Measurements from ENCODE around the gene KCNK1. TPM values are rescaled to one million over a fixed set of nuclear protein-coding genes. Genes with fewer than 3 reads are reported as not detected.

Gene KCNK1
- total and polyA plus RNA-seq, 10 donors, result 0.15 to 2.9 (median 1.3) TPM

- H3K27me3 ChIP-seq (replicated peaks in 1 of 7), result no peaks in the 10 kb centered on the region
- no peak overlapping the region for H3K4me3 ChIP-seq
- H3K9me3 ChIP-seq, result no peaks in the 10 kb centered on the region
- TF ChIP-seq POLR2A (IDR thresholded peaks at IDR 0.05) (no peak), POLR2AphosphoS5 (IDR thresholded peaks at IDR 0.05) (no peak)
- TF ChIP-seq, protein P1, sequence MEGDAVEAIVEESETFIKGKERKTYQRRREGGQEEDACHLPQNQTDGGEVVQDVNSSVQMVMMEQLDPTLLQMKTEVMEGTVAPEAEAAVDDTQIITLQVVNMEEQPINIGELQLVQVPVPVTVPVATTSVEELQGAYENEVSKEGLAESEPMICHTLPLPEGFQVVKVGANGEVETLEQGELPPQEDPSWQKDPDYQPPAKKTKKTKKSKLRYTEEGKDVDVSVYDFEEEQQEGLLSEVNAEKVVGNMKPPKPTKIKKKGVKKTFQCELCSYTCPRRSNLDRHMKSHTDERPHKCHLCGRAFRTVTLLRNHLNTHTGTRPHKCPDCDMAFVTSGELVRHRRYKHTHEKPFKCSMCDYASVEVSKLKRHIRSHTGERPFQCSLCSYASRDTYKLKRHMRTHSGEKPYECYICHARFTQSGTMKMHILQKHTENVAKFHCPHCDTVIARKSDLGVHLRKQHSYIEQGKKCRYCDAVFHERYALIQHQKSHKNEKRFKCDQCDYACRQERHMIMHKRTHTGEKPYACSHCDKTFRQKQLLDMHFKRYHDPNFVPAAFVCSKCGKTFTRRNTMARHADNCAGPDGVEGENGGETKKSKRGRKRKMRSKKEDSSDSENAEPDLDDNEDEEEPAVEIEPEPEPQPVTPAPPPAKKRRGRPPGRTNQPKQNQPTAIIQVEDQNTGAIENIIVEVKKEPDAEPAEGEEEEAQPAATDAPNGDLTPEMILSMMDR (IDR thresholded peaks at IDR 0.05 in 8 of 11, conservative IDR thresholded peaks at IDR 0.05 in 3 of 11), result no peak
- WGBS, 5 donors, result 63 to 74% (median 69%) methylated on average over 4 of the region's 4 CpGs
- H3K27ac ChIP-seq, result no peak overlapping the region
- no peaks in the 10 kb centered on the region for H3K36me3 ChIP-seq
- no peaks in the 10 kb centered on the region for H3K4me1 ChIP-seq
- no peak for DNase-seq
- intact Hi-C loops (cut with DNase I; ENCODE audit: low total_unique reads), result no loop called here
Observed at GRCh38 chr1:233647073-233647472, 33.2 kb downstream of the KCNK1 start.

DNA sequence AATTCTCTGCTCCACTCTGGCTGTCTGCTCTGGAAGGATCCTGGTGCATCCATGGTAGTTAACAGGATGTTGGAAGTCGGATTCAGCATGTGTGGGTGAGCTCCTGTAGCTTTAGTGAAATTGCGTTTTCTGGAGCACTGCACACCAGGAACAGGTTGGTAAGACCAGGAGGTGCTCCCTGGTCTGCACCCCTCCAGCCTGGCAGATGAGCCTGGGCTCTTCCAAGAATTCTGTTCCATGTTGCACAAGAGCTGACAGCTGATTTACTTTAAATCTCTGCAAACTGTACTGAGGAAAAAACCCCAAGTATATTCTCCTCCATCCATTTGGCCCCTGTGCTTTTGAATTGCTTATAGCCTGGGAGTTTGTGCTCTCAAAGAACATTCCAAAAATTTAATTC, 33.7 kb downstream of the KCNK1 start:
- Histone ChIP-seq H3K36me3 (no peaks in the 10 kb centered on the region), H3K4me3 (no peak overlapping the region), H3K27ac (no peak overlapping the region), H3K27me3 (replicated peaks in 1 of 7) (no peaks in the 10 kb centered on the region), H3K9me3 (no peaks in the 10 kb centered on the region), H3K4me1 (no peaks in the 10 kb centered on the region)
- TF ChIP-seq POLR2AphosphoS5 (IDR thresholded peaks at IDR 0.05) (no peak), POLR2A (IDR thresholded peaks at IDR 0.05) (no peak)
- TF ChIP-seq, protein P1 (IDR thresholded peaks at IDR 0.05 in 8 of 11, conservative IDR thresholded peaks at IDR 0.05 in 3 of 11), result no peak
- no peak for DNase-seq
- WGBS, 5 donors, result 69 to 93% (median 73%) methylated on average over 2 of the region's 2 CpGs
- intact Hi-C loops (cut with DNase I; ENCODE audit: low total_unique reads), result no loop called here

GRCh38 chr1:233651061-233651460, 37.2 kb downstream of the KCNK1 start:
- TF ChIP-seq POLR2AphosphoS5 (IDR thresholded peaks at IDR 0.05) (no peak), POLR2A (IDR thresholded peaks at IDR 0.05) (no peak)
- TF ChIP-seq, protein P1 (IDR thresholded peaks at IDR 0.05 in 8 of 11, conservative IDR thresholded peaks at IDR 0.05 in 3 of 11), result no peak
- Histone ChIP-seq H3K4me3 (no peak overlapping the region), H3K9me3 (no peaks in the 10 kb centered on the region), H3K36me3 (no peaks in the 10 kb centered on the region), H3K27me3 (replicated peaks in 1 of 7) (no peaks in the 10 kb centered on the region), H3K27ac (no peak overlapping the region), H3K4me1 (no peaks in the 10 kb centered on the region)
- intact Hi-C loops (cut with DNase I; ENCODE audit: low total_unique reads), result no loop called here
- WGBS, 5 donors, result 78 to 89% (median 84%) methylated on average over 5 of the region's 5 CpGs
- DNase-seq, result no peak

GRCh38 chr1:233651563-233652233, 37.8 kb downstream of the KCNK1 start:
- no peak for DNase-seq
- Histone ChIP-seq H3K9me3 (no peaks in the 10 kb centered on the region), H3K4me3 (no peak overlapping the region), H3K27me3 (replicated peaks in 1 of 7) (no peaks in the 10 kb centered on the region), H3K36me3 (no peaks in the 10 kb centered on the region), H3K4me1 (no peaks in the 10 kb centered on the region), H3K27ac (no peak overlapping the region)
- 71 to 77% (median 75%) methylated on average over 5 of the region's 5 CpGs for WGBS, 5 donors
- TF ChIP-seq, protein P1 (IDR thresholded peaks at IDR 0.05 in 8 of 11, conservative IDR thresholded peaks at IDR 0.05 in 3 of 11), result no peak
- no peak for TF ChIP-seq POLR2AphosphoS5 (IDR thresholded peaks at IDR 0.05)
- intact Hi-C loops (cut with DNase I; ENCODE audit: low total_unique reads), result no loop called here
